OCI-LY1 (cell line): Measurements from ENCODE around the gene KLHDC7A.

Source experiments
- H2AFZ ChIP-seq: fragments of 200-600 bp; sonication (generic), shearing (Covaris generic); 2 replicates; pipeline ENCODE4 v1.6.0; 2014; ENCODE audit warnings: antibody characterized with exemption, mild to moderate bottlenecking, low read length
- H3F3A ChIP-seq: fragments of 200-600 bp; sonication (generic), shearing (Covaris generic); 2 replicates; pipeline ENCODE4 v1.6.0; 2014; ENCODE audit warnings: mild to moderate bottlenecking, antibody characterized with exemption, low read length, moderate library complexity; ENCODE audit not compliant: insufficient read depth
- H3K27ac ChIP-seq: fragments of 200-600 bp; sonication (generic); 2 replicates; pipeline ENCODE4 v1.5.1; 2014; ENCODE audit warnings: low read length, mixed run types, mild to moderate bottlenecking, low read depth; ENCODE audit not compliant: poor library complexity, severe bottlenecking
- H3K27me3 ChIP-seq: fragments of 200-600 bp; sonication (generic); 2 replicates; pipeline ENCODE4 v1.6.0; 2014; ENCODE audit warnings: antibody characterized with exemption, mild to moderate bottlenecking, low read length, moderate library complexity; ENCODE audit not compliant: insufficient read depth
- H3K36me3 ChIP-seq: fragments of 200-600 bp; sonication (generic); 2 replicates; pipeline ENCODE4 v1.6.1; 2014; ENCODE audit warnings: mild to moderate bottlenecking, antibody characterized with exemption, low read length, moderate library complexity, mixed read lengths; ENCODE audit not compliant: insufficient read depth
- H3K4me1 ChIP-seq: fragments of 200-600 bp; sonication (generic); 2 replicates; pipeline ENCODE4 v1.5.1; 2014; ENCODE audit warnings: mild to moderate bottlenecking, low read length, moderate library complexity; ENCODE audit not compliant: insufficient read depth, severe bottlenecking
- H3K4me2 ChIP-seq: fragments of 200-600 bp; sonication (generic), shearing (Covaris generic); 2 replicates; pipeline ENCODE4 v1.6.1; 2014; ENCODE audit warnings: low read length
- H3K4me3 ChIP-seq: fragments of 200-600 bp; sonication (generic); 2 replicates; pipeline ENCODE4 v1.5.1; 2014; ENCODE audit warnings: low read length, low read depth, mild to moderate bottlenecking, mixed read lengths; ENCODE audit not compliant: poor library complexity, severe bottlenecking
- H3K79me2 ChIP-seq: fragments of 200-600 bp; shearing (Covaris generic); 2 replicates; pipeline ENCODE4 v1.6.1; 2016; ENCODE audit warnings: mixed run types, low read length, mixed read lengths; ENCODE audit not compliant: insufficient read depth
- H3K9ac ChIP-seq: fragments of 200-600 bp; sonication (generic), shearing (Covaris generic); 2 replicates; pipeline ENCODE4 v1.6.1; 2014; ENCODE audit warnings: mild to moderate bottlenecking, low read length, mixed read lengths
- H3K9me2 ChIP-seq: fragments of 200-600 bp; sonication (generic), shearing (Covaris generic); 2 replicates; pipeline ENCODE4 v1.6.1; 2014; ENCODE audit warnings: low read depth, mild to moderate bottlenecking, low read length, mixed read lengths
- H3K9me3 ChIP-seq: fragments of 200-600 bp; shearing (Covaris generic); 2 replicates; pipeline ENCODE4 v1.6.1; 2014; ENCODE audit warnings: low read length, mixed read lengths
- H4K20me1 ChIP-seq: fragments of 200-600 bp; sonication (generic), shearing (Covaris generic); 2 replicates; pipeline ENCODE4 v1.6.0; 2016; ENCODE audit warnings: mild to moderate bottlenecking, low read length; ENCODE audit not compliant: insufficient read depth
- CTCF ChIP-seq: fragments of 200-600 bp; sonication (generic), shearing (Covaris generic); IDR thresholded peaks from 2 replicates; pipeline ENCODE4 v1.5.1; 2017; ENCODE audit warnings: mild to moderate bottlenecking, antibody characterized with exemption, low read length, moderate library complexity, mixed read lengths
- EZH2 ChIP-seq: fragments of 200-600 bp; sonication (generic), shearing (Covaris generic); IDR thresholded peaks from 2 replicates; pipeline ENCODE4 v1.8.0; 2017; ENCODE audit warnings: borderline replicate concordance, mixed run types, mild to moderate bottlenecking, antibody characterized with exemption, low read length, moderate library complexity, mixed read lengths

Gene KLHDC7A

GRCh38 chr1:18495635-18496034 lies 14.9 kb downstream of the KLHDC7A start:
- H3K79me2 ChIP-seq = no peaks in the 10 kb centered on the region
- TF ChIP-seq CTCF (no peak), EZH2 (no peak)
- no peaks in the 10 kb centered on the region for H3F3A ChIP-seq
- no peak overlapping the region for H3K27ac ChIP-seq
- H4K20me1 ChIP-seq = no peaks in the 10 kb centered on the region
- no peaks in the 10 kb centered on the region for H3K36me3 ChIP-seq
- H3K9me3 ChIP-seq = no peaks in the 10 kb centered on the region
- no peak overlapping the region for H2AFZ ChIP-seq
- H3K4me1 ChIP-seq = no peaks in the 10 kb centered on the region
- H3K9ac ChIP-seq = no peak overlapping the region
- no peaks in the 10 kb centered on the region for H3K9me2 ChIP-seq
- no peak overlapping the region for H3K4me3 ChIP-seq
- no peaks in the 10 kb centered on the region for H3K27me3 ChIP-seq
- no peak overlapping the region for H3K4me2 ChIP-seq

- Histone ChIP-seq H3K27me3 (no peaks in the 10 kb centered on the region), H3K36me3 (no peaks in the 10 kb centered on the region), H2AFZ (no peak overlapping the region), H3K4me3 (no peak overlapping the region), H3K4me1 (no peaks in the 10 kb centered on the region), H3K4me2 (no peak overlapping the region), H3F3A (no peaks in the 10 kb centered on the region), H4K20me1 (no peaks in the 10 kb centered on the region), H3K27ac (no peak overlapping the region), H3K9me2 (no peaks in the 10 kb centered on the region), H3K9me3 (no peaks in the 10 kb centered on the region), H3K79me2 (no peaks in the 10 kb centered on the region), H3K9ac (no peak overlapping the region)
- TF ChIP-seq EZH2 = no peak
These were observed 15.3 kb downstream of the KLHDC7A start for GRCh38 chr1:18496056-18496455.

- no peak for TF ChIP-seq CTCF
- no peak for TF ChIP-seq EZH2
- H3K27ac ChIP-seq = no peak overlapping the region
- H2AFZ ChIP-seq = no peak overlapping the region
- H4K20me1 ChIP-seq = no peaks in the 10 kb centered on the region
- H3K9me3 ChIP-seq = no peaks in the 10 kb centered on the region
- no peaks in the 10 kb centered on the region for H3K4me1 ChIP-seq
- no peaks in the 10 kb centered on the region for H3K79me2 ChIP-seq
- no peak overlapping the region for H3K4me2 ChIP-seq
- no peaks in the 10 kb centered on the region for H3K27me3 ChIP-seq
- H3K9me2 ChIP-seq = no peaks in the 10 kb centered on the region
- H3K9ac ChIP-seq = no peak overlapping the region
- no peaks in the 10 kb centered on the region for H3F3A ChIP-seq
- no peaks in the 10 kb centered on the region for H3K36me3 ChIP-seq
- no peak overlapping the region for H3K4me3 ChIP-seq
These were observed 15.9 kb downstream of the KLHDC7A start for GRCh38 chr1:18496497-18497235.

GRCh38 chr1:18501833-18502232 lies 21.1 kb downstream of the KLHDC7A start:
- H3K36me3 ChIP-seq = no peaks in the 10 kb centered on the region
- no peaks in the 10 kb centered on the region for H3K9me2 ChIP-seq

More at GRCh38 chr1:18501833-18502232, 21.1 kb downstream of the KLHDC7A start:
- Histone ChIP-seq H3K9ac (no peak overlapping the region), H4K20me1 (no peaks in the 10 kb centered on the region), H3K4me1 (no peaks in the 10 kb centered on the region), H3K4me2 (no peak overlapping the region), H3K79me2 (no peaks in the 10 kb centered on the region), H3F3A (no peaks in the 10 kb centered on the region), H2AFZ (no peak overlapping the region), H3K27me3 (no peaks in the 10 kb centered on the region), H3K4me3 (no peak overlapping the region), H3K9me3 (no peaks in the 10 kb centered on the region), H3K27ac (no peak overlapping the region)
- TF ChIP-seq EZH2 (no peak), CTCF (no peak)
